H9 (cell line): ENCODE results near the gene LRRFIP1. TPM values are rescaled to one million over a fixed set of nuclear protein-coding genes. Genes with fewer than 3 reads are reported as not detected.

Experiments
- DNase-seq: peaks from one replicate; pipeline ENCODE4 v3.0.0-alpha.2; 2017
- H2AFZ ChIP-seq: one replicate; pipeline ENCODE4 v1.6.1; 2013; ENCODE audit warnings: mild to moderate bottlenecking, low read length, control low read depth, moderate library complexity
- H2AK5ac ChIP-seq: 2 replicates; pipeline ENCODE4 v1.6.1; 2013; ENCODE audit warnings: low read length, control low read depth, mixed read lengths; ENCODE audit not compliant: insufficient read length
- H2BK120ac ChIP-seq: one replicate; pipeline ENCODE4 v1.6.1; 2013; ENCODE audit warnings: low read depth, mild to moderate bottlenecking, low read length, control low read depth, inconsistent platforms; ENCODE audit not compliant: poor library complexity, severe bottlenecking
- H2BK12ac ChIP-seq: 2 replicates; pipeline ENCODE4 v1.6.1; 2013; ENCODE audit warnings: low read length, control low read depth, mixed read lengths, low read depth; ENCODE audit not compliant: insufficient read length
- H2BK15ac ChIP-seq: 2 replicates; pipeline ENCODE4 v1.6.1; 2013; ENCODE audit warnings: low read depth, low read length, control low read depth
- H2BK20ac ChIP-seq: one replicate; pipeline ENCODE4 v1.6.1; 2013; ENCODE audit warnings: low read depth, mild to moderate bottlenecking, low read length, control low read depth, inconsistent platforms; ENCODE audit not compliant: poor library complexity, severe bottlenecking
- H2BK5ac ChIP-seq: 2 replicates; pipeline ENCODE4 v1.6.1; 2013; ENCODE audit warnings: low read length, control low read depth, mixed read lengths; ENCODE audit not compliant: insufficient read length
- H3K14ac ChIP-seq: 2 replicates; pipeline ENCODE4 v1.6.1; 2013; ENCODE audit warnings: low read length, control low read depth; ENCODE audit not compliant: insufficient read depth
- H3K18ac ChIP-seq: 2 replicates; pipeline ENCODE4 v1.6.1; 2013; ENCODE audit warnings: low read depth, mild to moderate bottlenecking, mixed read lengths, low read length, control low read depth; ENCODE audit not compliant: insufficient read length
- H3K23ac ChIP-seq: 2 replicates; pipeline ENCODE4 v1.6.1; 2013; ENCODE audit warnings: low read length, control low read depth, mixed read lengths, low read depth; ENCODE audit not compliant: insufficient read length
- H3K23me2 ChIP-seq: 2 replicates; pipeline ENCODE4 v1.6.1; 2013; ENCODE audit warnings: low read depth, mild to moderate bottlenecking, mixed read lengths, low read length, control low read depth; ENCODE audit not compliant: insufficient read length, poor library complexity, severe bottlenecking
- H3K27ac ChIP-seq: 2 replicates; pipeline ENCODE4 v1.5.1; 2013; ENCODE audit warnings: low read length, control low read depth, mixed read lengths, low read depth; ENCODE audit not compliant: insufficient read length
- H3K27me3 ChIP-seq: 2 replicates; pipeline ENCODE4 v1.6.1; 2013; ENCODE audit warnings: low read length, control low read depth, inconsistent platforms; ENCODE audit not compliant: insufficient read depth
- H3K4ac ChIP-seq: 2 replicates; pipeline ENCODE4 v1.6.1; 2013; ENCODE audit warnings: low read depth, mild to moderate bottlenecking, control low read depth, inconsistent platforms, low read length, moderate library complexity
- H3K4me1 ChIP-seq: 2 replicates; pipeline ENCODE4 v1.6.1; 2013; ENCODE audit warnings: low read length, control low read depth, inconsistent platforms; ENCODE audit not compliant: insufficient read depth
- H3K4me2 ChIP-seq: 2 replicates; pipeline ENCODE4 v1.6.1; 2013; ENCODE audit warnings: low read length, control low read depth, mixed read lengths; ENCODE audit not compliant: insufficient read length, insufficient read depth
- H3K56ac ChIP-seq: 2 replicates; pipeline ENCODE4 v1.6.1; 2013; ENCODE audit warnings: low read depth, mild to moderate bottlenecking, mixed read lengths, low read length, control low read depth; ENCODE audit not compliant: insufficient read length
- H3K79me1 ChIP-seq: 2 replicates; pipeline ENCODE4 v1.6.1; 2013; ENCODE audit warnings: low read depth, mild to moderate bottlenecking, moderate library complexity, low read length, control low read depth, inconsistent platforms; ENCODE audit not compliant: insufficient read depth, poor library complexity, severe bottlenecking
- H3K79me2 ChIP-seq: 2 replicates; pipeline ENCODE4 v1.6.1; 2013; ENCODE audit warnings: low read length, control low read depth, inconsistent platforms; ENCODE audit not compliant: insufficient read depth
- H3K9ac ChIP-seq: 2 replicates; pipeline ENCODE4 v1.6.1; 2013; ENCODE audit warnings: low read length, control low read depth, mixed read lengths; ENCODE audit not compliant: insufficient read length; ENCODE audit errors: extremely low read depth
- H3K9me3 ChIP-seq: one replicate; pipeline ENCODE4 v1.6.1; 2013; ENCODE audit warnings: low read depth, low read length, inconsistent platforms; ENCODE audit not compliant: control insufficient read depth
- H3T11ph ChIP-seq: one replicate; pipeline ENCODE4 v1.6.1; 2013; ENCODE audit warnings: mild to moderate bottlenecking, low read length, control low read depth, inconsistent platforms
- H4K20me1 ChIP-seq: one replicate; pipeline ENCODE4 v1.6.1; 2013; ENCODE audit not compliant: control insufficient read depth, insufficient read length, insufficient read depth
- H4K5ac ChIP-seq: 2 replicates; pipeline ENCODE4 v1.6.1; 2013; ENCODE audit warnings: low read depth, mild to moderate bottlenecking, mixed read lengths, low read length, control low read depth; ENCODE audit not compliant: insufficient read length
- H4K8ac ChIP-seq: replicated peaks from 2 replicates; pipeline ENCODE4 v1.6.1; 2013; ENCODE audit warnings: low read length, control low read depth, mixed read lengths, low read depth; ENCODE audit not compliant: insufficient read length
- H4K91ac ChIP-seq: 2 replicates; pipeline ENCODE4 v1.6.1; 2013; ENCODE audit warnings: low read depth, mild to moderate bottlenecking, moderate library complexity, mixed read lengths, low read length, control low read depth; ENCODE audit not compliant: insufficient read length
- H3K27ac Mint-ChIP-seq, 3 experiments: 2 replicates in 2 of 3; 3 replicates in 1 of 3; pipeline ENCODE4 v1.8.0; 2020 to 2021; ENCODE audit warnings: mixed read lengths in 3 of 3, mild to moderate bottlenecking in 1 of 3, moderate library complexity in 1 of 3
- H3K27me3 Mint-ChIP-seq: 2 replicates; pipeline ENCODE4 v1.8.0; 2021; ENCODE audit warnings: low read depth, mild to moderate bottlenecking, moderate library complexity, mixed read lengths
- H3K36me3 Mint-ChIP-seq, 3 experiments: 2 replicates in 2 of 3; 3 replicates in 1 of 3; pipeline ENCODE4 v1.8.0; 2020 to 2021; ENCODE audit warnings: low read depth in 3 of 3, mixed read lengths in 3 of 3; ENCODE audit not compliant: insufficient read depth in 1 of 3
- H3K4me1 Mint-ChIP-seq, 2 experiments: 2 replicates each; pipeline ENCODE4 v1.8.0; 2020; ENCODE audit warnings: mixed read lengths in 2 of 2
- H3K4me3 Mint-ChIP-seq, 2 experiments: 2 replicates in 1 of 2; 3 replicates in 1 of 2; pipeline ENCODE4 v1.8.0; 2020 to 2021; ENCODE audit warnings: mild to moderate bottlenecking in 2 of 2, mixed read lengths in 2 of 2, moderate library complexity in 1 of 2
- H3K9me3 Mint-ChIP-seq, 2 experiments: 2 replicates in 1 of 2; 3 replicates in 1 of 2; pipeline ENCODE4 v1.8.0; 2020; ENCODE audit warnings: mild to moderate bottlenecking in 2 of 2, mixed read lengths in 2 of 2, moderate library complexity in 1 of 2
- CTCF ChIP-seq: fragments of 200-600 bp; sonication (generic); conservative IDR thresholded peaks from 3 replicates; pipeline ENCODE4 v1.8.0; 2021; ENCODE audit warnings: antibody characterized with exemption, mild to moderate bottlenecking
- WGBS: extraction: QIAGEN DNeasy Blood & Tissue Kit; methylation state at CpG from one replicate; pipeline ENCODE4 v1.1.7; 2013; ENCODE audit warnings: missing lambda C conversion rate, low lambda C conversion rate, mixed read lengths; ENCODE audit not compliant: insufficient read length; ENCODE audit errors: extremely low coverage; 5-methylcytosine and 5-hydroxymethylcytosine counted together
- total RNA-seq: library from RNA; stranded (reverse); gene quantifications from 2 replicates; pipeline ENCODE4 v1.2.1, GENCODE V29; 2021

LRRFIP1 gene
- total RNA-seq, 1 experiment from 2014 or later, result 38.5 TPM

DNA sequence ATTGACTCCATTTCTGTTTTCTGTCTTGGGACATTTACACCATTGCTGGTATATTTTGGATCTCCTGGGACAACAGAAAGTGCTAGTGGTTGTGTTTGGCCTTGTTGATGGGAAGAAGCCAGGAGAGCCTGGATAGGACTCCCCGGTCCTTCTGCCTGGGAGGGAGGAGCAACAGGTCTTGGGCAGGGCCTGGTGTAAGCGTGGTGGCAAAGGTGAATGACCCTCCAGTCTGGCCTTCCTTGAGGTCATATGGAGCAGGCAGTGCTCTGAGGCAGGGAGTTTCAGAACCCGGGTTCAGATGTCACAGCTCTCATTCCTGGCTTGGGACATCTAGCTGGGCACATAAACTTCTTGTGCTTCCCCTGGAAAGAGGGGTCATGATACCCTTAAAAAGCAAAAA, 115.2 kb downstream of the LRRFIP1 start:
- H3K4me2 ChIP-seq, result no peak overlapping the region
- H3K27me3 ChIP-seq, result no peaks in the 10 kb centered on the region
- H2BK12ac ChIP-seq, result no peak overlapping the region
- H4K8ac ChIP-seq, result no peak overlapping the region
- H3K9ac ChIP-seq, result no peak overlapping the region
- peaks cover 7% of the 10 kb centered on the region; the same call in 1 of the 2 replicates for H3K4me1 ChIP-seq
- no peak overlapping the region for H3K56ac ChIP-seq
- no peak overlapping the region for H2AFZ ChIP-seq
- peak overlapping the region; percentile 40; the same call in 1 of the 2 replicates for H3K14ac ChIP-seq
- H4K91ac ChIP-seq, result no peak overlapping the region
- H3K18ac ChIP-seq, result no peak overlapping the region
- H4K20me1 ChIP-seq, result no peaks in the 10 kb centered on the region
- H3K9me3 Mint-ChIP-seq, result no peaks in the 10 kb centered on the region
- no peak overlapping the region for H3K4me3 Mint-ChIP-seq
- H3K79me2 ChIP-seq, result no peaks in the 10 kb centered on the region; the same call in 1 of the 2 replicates
- no peak overlapping the region for H2BK15ac ChIP-seq
- WGBS, result no CpG with 5 or more reads among the region's 3 CpGs
- no peak overlapping the region for H3K27ac ChIP-seq
- no peak overlapping the region for H3K27ac Mint-ChIP-seq
- H2BK5ac ChIP-seq, result no peak overlapping the region
- no peak overlapping the region for H4K5ac ChIP-seq
- H3K4ac ChIP-seq, result no peak overlapping the region
- no peaks in the 10 kb centered on the region; a peak in 2 of 7 replicates for H3K36me3 Mint-ChIP-seq
- no peak overlapping the region for H3K23ac ChIP-seq
- no peak overlapping the region for H2BK120ac ChIP-seq
- H3K27me3 Mint-ChIP-seq, result no peaks in the 10 kb centered on the region
- H3K79me1 ChIP-seq, result no peaks in the 10 kb centered on the region
- H3K4me1 Mint-ChIP-seq, result peaks cover 27 to 31% of the 10 kb centered on the region in 2 experiments
- DNase-seq, result no peak
- no peak overlapping the region for H2AK5ac ChIP-seq
- no peaks in the 10 kb centered on the region for H3K23me2 ChIP-seq
- no peak overlapping the region for H3T11ph ChIP-seq
- no peak overlapping the region for H2BK20ac ChIP-seq
- no peaks in the 10 kb centered on the region for H3K9me3 ChIP-seq
- no peak for TF ChIP-seq CTCF
